Natural killer cell (primary cell): ENCODE results near the gene PDZRN3. TPM values are rescaled to one million over a fixed set of nuclear protein-coding genes. Genes with fewer than 3 reads are reported as not detected.

Experiments used
- ATAC-seq, 3 donors: fragments of 150-1000 bp in 2 of 3; fragments of 200-7000 bp in 1 of 3; cut with Tn5 transposase; 1 replicate in 1 of 3; 2 replicates in 2 of 3; pipeline ENCODE4 v1.10.0; 2021; ENCODE audit warnings: mild to moderate bottlenecking in 2 of 3, moderate library complexity in 2 of 3
- DNase-seq, 2 donors: peaks; one replicate each; pipeline versions ENCODE4 v3.0.0 to v3.0.0-alpha.2; 2013 to 2021; ENCODE audit warnings: mixed read lengths in 1 of 2
- H3K27ac ChIP-seq: one replicate; pipeline ENCODE4 v1.5.1; 2013; ENCODE audit warnings: mild to moderate bottlenecking, low read length
- H3K27me3 ChIP-seq: one replicate; pipeline ENCODE4 v1.6.1; 2013; ENCODE audit warnings: low read length; ENCODE audit not compliant: control insufficient read depth, insufficient read depth
- H3K36me3 ChIP-seq: one replicate; pipeline ENCODE4 v1.6.1; 2013; ENCODE audit warnings: low read length; ENCODE audit not compliant: control insufficient read depth, insufficient read depth
- H3K4me1 ChIP-seq: one replicate; pipeline ENCODE4 v1.6.1; 2013; ENCODE audit warnings: low read length; ENCODE audit not compliant: control insufficient read depth, insufficient read depth
- H3K4me3 ChIP-seq: one replicate; pipeline ENCODE4 v1.5.1; 2013; ENCODE audit warnings: low read length
- H3K9me3 ChIP-seq: one replicate; pipeline ENCODE4 v1.6.1; 2013; ENCODE audit warnings: low read length; ENCODE audit not compliant: control insufficient read depth, insufficient read depth
- H3K27ac Mint-ChIP-seq, 2 donors: one replicate each; pipeline ENCODE4 v1.8.0; 2022; ENCODE audit warnings: mild to moderate bottlenecking in 2 of 2, mixed read lengths in 2 of 2, moderate library complexity in 1 of 2
- H3K27me3 Mint-ChIP-seq, 2 donors: one replicate each; pipeline ENCODE4 v1.8.0; 2022; ENCODE audit warnings: low read depth in 2 of 2, mixed read lengths in 2 of 2
- H3K36me3 Mint-ChIP-seq: one replicate; pipeline ENCODE4 v1.8.0; 2022; ENCODE audit warnings: mixed read lengths
- H3K4me1 Mint-ChIP-seq, 2 donors: one replicate each; pipeline ENCODE4 v1.8.0; 2022; ENCODE audit warnings: mixed read lengths in 2 of 2
- H3K4me3 Mint-ChIP-seq: one replicate; pipeline ENCODE4 v1.8.0; 2022; ENCODE audit warnings: mild to moderate bottlenecking, moderate library complexity, mixed read lengths
- H3K9me3 Mint-ChIP-seq, 2 donors: one replicate each; pipeline ENCODE4 v1.8.0; 2022; ENCODE audit warnings: mixed read lengths in 2 of 2
- WGBS: methylation state at CpG from one replicate; pipeline ENCODE4 v1.1.7; 2013; ENCODE audit warnings: missing lambda C conversion rate; ENCODE audit not compliant: insufficient coverage; 5-methylcytosine and 5-hydroxymethylcytosine counted together
- intact Hi-C: fragments of 100-400 bp; cut with micrococcal nuclease; formaldehyde crosslinking; loops from one replicate; pipeline ENCODE4 v1.14.2; 2022
- total RNA-seq, 4 donors: library from RNA; stranded (reverse); fragments of 120-200 nt in 1 of 4; gene quantifications; one replicate each; pipeline versions ENCODE4 v1.2.3 to v1.2.4, GENCODE V29; 2013 to 2022
- TF ChIP-seq, protein P1 (sequence below): fragments of 200-600 bp; IDR thresholded peaks from one replicate; pipeline ENCODE4 v1.8.0; 2022; ENCODE audit warnings: antibody characterized with exemption

PDZRN3 gene
- total RNA-seq, 3 donors from 2014 or later (not counting 1 experiment from before 2014, with no cell fraction given): not detected

DNA sequence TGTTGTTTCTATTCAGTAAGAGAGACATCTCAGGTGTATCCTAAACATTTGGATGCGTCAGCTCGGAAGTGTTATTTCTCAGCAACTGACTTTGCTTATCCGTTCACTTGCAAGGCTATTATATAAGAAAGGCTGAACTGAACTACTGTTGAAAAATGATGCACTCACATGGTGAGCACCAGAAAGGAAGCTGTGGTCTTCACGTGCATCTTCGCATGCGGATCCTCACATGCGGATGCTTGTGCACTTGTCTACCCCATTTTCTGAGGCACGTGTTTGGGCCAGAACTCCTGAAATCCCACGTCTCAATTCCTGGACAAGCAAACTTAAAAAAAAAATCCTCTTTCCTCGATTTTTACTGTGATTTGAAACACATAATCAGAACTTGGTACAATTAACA, 63.2 kb downstream of the PDZRN3 start:
- no peak overlapping the region for H3K4me3 ChIP-seq
- 83% methylated on average over 10 of the region's 10 CpGs for WGBS
- no peak overlapping the region for H3K27ac ChIP-seq
- ATAC-seq (no peak), DNase-seq (no peak)
- Mint-ChIP-seq H3K4me3 (no peak overlapping the region), H3K4me1 (no peaks in the 10 kb centered on the region), H3K27me3 (no peaks in the 10 kb centered on the region), H3K27ac (no peak overlapping the region), H3K36me3 (no peaks in the 10 kb centered on the region), H3K9me3 (peaks cover 0 to 4% of the 10 kb centered on the region in 2 donors)
- intact Hi-C loops: no loop called here
- H3K36me3 ChIP-seq: no peaks in the 10 kb centered on the region
- TF ChIP-seq, protein P1, sequence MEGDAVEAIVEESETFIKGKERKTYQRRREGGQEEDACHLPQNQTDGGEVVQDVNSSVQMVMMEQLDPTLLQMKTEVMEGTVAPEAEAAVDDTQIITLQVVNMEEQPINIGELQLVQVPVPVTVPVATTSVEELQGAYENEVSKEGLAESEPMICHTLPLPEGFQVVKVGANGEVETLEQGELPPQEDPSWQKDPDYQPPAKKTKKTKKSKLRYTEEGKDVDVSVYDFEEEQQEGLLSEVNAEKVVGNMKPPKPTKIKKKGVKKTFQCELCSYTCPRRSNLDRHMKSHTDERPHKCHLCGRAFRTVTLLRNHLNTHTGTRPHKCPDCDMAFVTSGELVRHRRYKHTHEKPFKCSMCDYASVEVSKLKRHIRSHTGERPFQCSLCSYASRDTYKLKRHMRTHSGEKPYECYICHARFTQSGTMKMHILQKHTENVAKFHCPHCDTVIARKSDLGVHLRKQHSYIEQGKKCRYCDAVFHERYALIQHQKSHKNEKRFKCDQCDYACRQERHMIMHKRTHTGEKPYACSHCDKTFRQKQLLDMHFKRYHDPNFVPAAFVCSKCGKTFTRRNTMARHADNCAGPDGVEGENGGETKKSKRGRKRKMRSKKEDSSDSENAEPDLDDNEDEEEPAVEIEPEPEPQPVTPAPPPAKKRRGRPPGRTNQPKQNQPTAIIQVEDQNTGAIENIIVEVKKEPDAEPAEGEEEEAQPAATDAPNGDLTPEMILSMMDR: no peak
- no peaks in the 10 kb centered on the region for H3K4me1 ChIP-seq
- no peaks in the 10 kb centered on the region for H3K9me3 ChIP-seq
- no peaks in the 10 kb centered on the region for H3K27me3 ChIP-seq

DNA sequence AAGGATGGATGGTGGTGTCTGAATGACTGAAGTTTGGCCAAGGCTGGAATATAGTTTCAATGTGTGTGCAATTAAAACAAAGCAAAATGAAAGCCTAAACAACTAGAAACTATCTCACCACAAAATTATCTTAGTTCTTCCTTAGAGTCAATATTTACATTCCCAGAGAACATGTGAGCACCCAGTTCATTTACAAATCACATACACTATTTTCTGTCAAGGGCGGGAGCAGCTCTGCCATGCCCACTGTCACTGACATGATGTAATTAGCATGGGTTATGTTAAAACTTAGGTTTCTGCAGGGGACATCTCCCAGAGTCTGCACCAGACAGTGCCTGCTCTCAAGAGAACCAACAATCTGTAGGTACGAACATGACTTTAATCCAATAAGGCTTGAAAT, 65.0 kb downstream of the PDZRN3 start:
- TF ChIP-seq, protein P1: no peak
- WGBS: 90% methylated on average over 2 of the region's 2 CpGs
- Mint-ChIP-seq H3K27me3 (no peaks in the 10 kb centered on the region), H3K9me3 (peaks cover 0 to 4% of the 10 kb centered on the region in 2 donors), H3K4me3 (no peak overlapping the region), H3K4me1 (no peaks in the 10 kb centered on the region), H3K27ac (no peak overlapping the region), H3K36me3 (no peaks in the 10 kb centered on the region)
- Histone ChIP-seq H3K9me3 (no peaks in the 10 kb centered on the region), H3K36me3 (no peaks in the 10 kb centered on the region), H3K27ac (no peak overlapping the region), H3K4me1 (no peaks in the 10 kb centered on the region), H3K4me3 (no peak overlapping the region), H3K27me3 (no peaks in the 10 kb centered on the region)
- ATAC-seq (no peak), DNase-seq (no peak)
- intact Hi-C loops: no loop called here

DNA sequence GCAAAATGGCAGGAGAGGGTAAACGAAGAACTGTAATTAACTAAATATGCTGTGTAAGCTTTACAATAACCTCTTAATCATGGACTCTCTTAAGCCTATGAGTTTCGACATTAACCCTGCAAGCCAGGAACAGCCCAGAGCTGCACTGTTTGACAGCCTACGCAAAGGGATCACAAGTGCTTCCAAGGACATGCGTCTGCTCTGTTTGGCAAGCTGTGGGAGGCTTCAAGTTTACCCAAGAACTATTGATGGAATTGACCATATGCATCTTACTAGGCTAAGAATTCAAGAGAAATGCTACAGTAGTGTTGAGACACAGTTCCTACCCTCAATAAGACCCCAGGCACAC, 66.0 kb downstream of the PDZRN3 start:
- TF ChIP-seq, protein P1: no peak
- Mint-ChIP-seq H3K36me3 (no peaks in the 10 kb centered on the region), H3K4me3 (no peak overlapping the region), H3K4me1 (no peaks in the 10 kb centered on the region), H3K27ac (no peak overlapping the region), H3K9me3 (no peaks in the 10 kb centered on the region), H3K27me3 (no peaks in the 10 kb centered on the region)
- Histone ChIP-seq H3K4me1 (no peaks in the 10 kb centered on the region), H3K9me3 (no peaks in the 10 kb centered on the region), H3K36me3 (no peaks in the 10 kb centered on the region), H3K4me3 (no peak overlapping the region), H3K27ac (no peak overlapping the region), H3K27me3 (no peaks in the 10 kb centered on the region)
- intact Hi-C loops: no loop called here
- DNase-seq: no peak
- 96% methylated on average over 3 of the region's 4 CpGs for WGBS
- no peak for ATAC-seq

DNA sequence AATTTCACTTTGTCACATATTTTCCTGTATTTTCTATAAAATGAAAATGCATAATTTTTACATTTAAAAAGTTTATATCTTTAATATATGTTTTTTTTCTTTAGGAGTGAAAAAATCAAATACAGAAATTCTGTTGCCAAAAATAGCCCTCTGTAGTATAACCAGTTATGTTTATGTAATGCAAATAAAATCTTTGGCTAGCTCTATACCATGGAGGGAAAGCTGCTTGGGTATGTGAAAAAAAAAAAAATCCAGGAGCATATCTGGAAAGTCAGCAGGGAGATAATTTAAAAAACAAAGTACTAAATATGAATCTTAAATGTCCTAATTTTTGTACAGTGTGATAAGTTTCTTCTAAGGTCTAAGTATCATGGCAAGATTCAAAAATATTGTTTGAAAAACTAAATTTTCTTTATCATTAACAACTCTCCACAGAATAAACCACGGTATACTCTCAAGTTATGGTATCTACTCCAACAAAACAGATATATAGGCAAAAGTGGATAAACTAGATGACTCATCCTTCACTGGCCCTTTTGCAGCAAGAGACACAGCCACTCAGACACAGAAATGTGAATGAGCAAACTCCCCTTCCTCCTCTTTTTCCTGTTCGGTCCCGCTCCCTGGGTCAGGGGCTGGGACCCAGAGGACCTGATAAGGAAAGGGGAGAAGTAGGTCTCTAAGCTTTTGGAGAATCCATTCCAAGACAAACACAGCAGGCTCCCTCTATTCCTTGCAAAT, 66.6 kb downstream of the PDZRN3 start:
- Histone ChIP-seq H3K27me3 (no peaks in the 10 kb centered on the region), H3K36me3 (no peaks in the 10 kb centered on the region), H3K4me1 (no peaks in the 10 kb centered on the region), H3K27ac (no peak overlapping the region), H3K9me3 (no peaks in the 10 kb centered on the region), H3K4me3 (no peak overlapping the region)
- no peak for ATAC-seq
- no peak for DNase-seq
- Mint-ChIP-seq H3K27me3 (no peaks in the 10 kb centered on the region), H3K27ac (no peak overlapping the region), H3K36me3 (no peaks in the 10 kb centered on the region), H3K9me3 (no peaks in the 10 kb centered on the region), H3K4me3 (no peak overlapping the region), H3K4me1 (no peaks in the 10 kb centered on the region)
- intact Hi-C loops: no loop called here
- TF ChIP-seq, protein P1: no peak
- 67% methylated on average over 1 of the region's 3 CpGs for WGBS
